ENCODE data around the gene PDGFC. TPM values are rescaled to one million over a fixed set of nuclear protein-coding genes. Genes with fewer than 3 reads are reported as not detected.

The PDGFC gene
- total RNA-seq, 1 donor from 2014 or later, result 56.7 TPM

DNA sequence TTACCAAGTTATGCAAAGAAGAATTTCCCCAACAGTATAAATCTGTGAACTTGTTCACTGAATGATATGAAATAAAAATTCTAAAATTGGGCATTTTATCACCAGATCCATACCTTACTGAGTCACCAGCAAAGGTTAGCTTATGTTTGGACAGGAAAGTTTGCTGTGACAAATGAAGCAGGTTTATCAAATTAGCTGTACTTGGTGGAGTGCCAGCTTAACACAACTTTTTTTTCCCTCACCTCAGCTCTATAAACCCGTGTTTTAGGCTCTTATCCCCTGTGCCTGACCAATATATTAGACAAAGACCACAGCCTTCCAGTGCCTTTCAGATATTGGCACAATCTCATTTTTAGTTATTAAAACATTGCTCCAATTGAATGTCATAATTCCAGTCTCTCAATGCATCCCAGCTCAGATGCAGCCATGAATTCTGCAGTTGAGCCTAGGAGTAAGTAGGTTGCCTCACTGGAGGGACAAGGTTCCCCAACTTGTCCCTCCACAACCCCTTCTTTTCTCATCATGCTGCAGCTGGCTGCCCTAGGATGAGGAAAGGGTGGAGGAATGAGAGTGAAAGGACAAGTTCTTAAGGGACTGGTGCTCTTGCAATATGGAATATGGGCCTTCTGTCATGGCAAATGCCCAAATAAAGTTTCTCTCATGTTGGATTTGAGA lies 27.0 kb upstream of the PDGFC start:
- no peak overlapping the region for H3K4me3 ChIP-seq (ENCODE audit: low read depth, low read length)
- TF ChIP-seq, protein P1, sequence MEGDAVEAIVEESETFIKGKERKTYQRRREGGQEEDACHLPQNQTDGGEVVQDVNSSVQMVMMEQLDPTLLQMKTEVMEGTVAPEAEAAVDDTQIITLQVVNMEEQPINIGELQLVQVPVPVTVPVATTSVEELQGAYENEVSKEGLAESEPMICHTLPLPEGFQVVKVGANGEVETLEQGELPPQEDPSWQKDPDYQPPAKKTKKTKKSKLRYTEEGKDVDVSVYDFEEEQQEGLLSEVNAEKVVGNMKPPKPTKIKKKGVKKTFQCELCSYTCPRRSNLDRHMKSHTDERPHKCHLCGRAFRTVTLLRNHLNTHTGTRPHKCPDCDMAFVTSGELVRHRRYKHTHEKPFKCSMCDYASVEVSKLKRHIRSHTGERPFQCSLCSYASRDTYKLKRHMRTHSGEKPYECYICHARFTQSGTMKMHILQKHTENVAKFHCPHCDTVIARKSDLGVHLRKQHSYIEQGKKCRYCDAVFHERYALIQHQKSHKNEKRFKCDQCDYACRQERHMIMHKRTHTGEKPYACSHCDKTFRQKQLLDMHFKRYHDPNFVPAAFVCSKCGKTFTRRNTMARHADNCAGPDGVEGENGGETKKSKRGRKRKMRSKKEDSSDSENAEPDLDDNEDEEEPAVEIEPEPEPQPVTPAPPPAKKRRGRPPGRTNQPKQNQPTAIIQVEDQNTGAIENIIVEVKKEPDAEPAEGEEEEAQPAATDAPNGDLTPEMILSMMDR (conservative IDR thresholded peaks at IDR 0.05; ENCODE audit: low read depth, low read length), result no peak
- DNase-seq (ENCODE audit: low read depth), result no peak

DNA sequence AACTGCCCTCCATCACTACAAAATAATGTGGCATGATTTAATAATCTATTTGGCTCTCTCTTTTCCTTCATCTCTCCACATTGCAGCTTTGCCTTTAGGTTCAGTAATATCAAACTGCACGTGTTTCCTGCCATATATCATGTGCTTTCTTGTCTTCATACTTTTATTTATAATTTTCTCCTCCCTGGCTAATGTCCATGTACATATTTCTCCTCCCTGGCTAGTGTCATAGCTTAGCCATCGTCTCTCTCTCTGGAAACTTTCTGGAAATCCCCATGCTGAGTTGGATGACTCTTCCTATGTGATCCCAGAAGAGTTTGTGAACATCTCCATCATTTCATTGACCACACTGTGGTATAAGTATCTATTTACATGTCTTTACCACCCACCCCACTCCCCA lies 21.3 kb upstream of the PDGFC start:
- H3K4me3 ChIP-seq (ENCODE audit: low read depth, low read length), result no peak overlapping the region
- no peak for DNase-seq (ENCODE audit: low read depth)
- TF ChIP-seq, protein P1 (conservative IDR thresholded peaks at IDR 0.05; ENCODE audit: low read depth, low read length), result no peak

DNA sequence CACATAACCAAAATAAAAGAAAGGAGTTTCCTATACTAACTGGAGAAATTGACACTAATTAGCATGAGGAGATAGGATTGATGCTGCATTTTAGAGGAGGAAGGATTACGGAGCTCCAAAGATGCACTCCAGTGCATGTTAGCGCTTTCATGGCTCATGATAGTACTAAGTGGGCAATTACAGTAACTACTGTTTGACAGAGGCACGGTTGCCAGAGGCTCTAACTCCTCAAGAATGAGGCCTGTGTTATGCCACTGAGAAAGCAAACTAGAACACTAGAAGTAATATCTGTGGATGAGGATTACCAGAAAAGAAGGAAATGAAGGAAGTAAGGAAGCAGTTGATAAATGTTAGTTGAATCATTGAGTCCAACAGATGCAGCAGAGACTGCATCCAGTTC lies 19.6 kb upstream of the PDGFC start:
- TF ChIP-seq, protein P1 (conservative IDR thresholded peaks at IDR 0.05; ENCODE audit: low read depth, low read length), result no peak
- no peak overlapping the region for H3K4me3 ChIP-seq (ENCODE audit: low read depth, low read length)
- no peak for DNase-seq (ENCODE audit: low read depth)

DNA sequence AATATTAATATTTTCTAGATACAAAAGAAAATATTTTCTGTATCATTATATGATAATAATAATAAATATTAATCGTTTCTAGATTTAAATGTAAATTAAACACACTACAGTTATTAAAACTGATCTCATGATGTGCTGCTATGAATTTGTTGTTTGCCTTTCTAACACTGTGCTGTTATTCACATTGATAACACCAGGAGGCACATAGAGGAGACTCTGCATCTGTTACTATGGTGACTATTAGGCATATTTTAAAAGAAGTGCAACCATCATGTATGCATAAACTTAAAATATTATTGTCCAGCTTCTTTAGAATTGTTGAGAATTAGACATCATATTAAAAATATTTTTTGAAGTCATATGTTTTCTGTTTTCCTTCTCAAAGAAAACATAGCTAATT lies 11.8 kb upstream of the PDGFC start:
- TF ChIP-seq, protein P1 (conservative IDR thresholded peaks at IDR 0.05; ENCODE audit: low read depth, low read length), result peak; percentile 63
- H3K4me3 ChIP-seq (ENCODE audit: low read depth, low read length), result no peak overlapping the region
- DNase-seq (ENCODE audit: low read depth), result no peak

DNA sequence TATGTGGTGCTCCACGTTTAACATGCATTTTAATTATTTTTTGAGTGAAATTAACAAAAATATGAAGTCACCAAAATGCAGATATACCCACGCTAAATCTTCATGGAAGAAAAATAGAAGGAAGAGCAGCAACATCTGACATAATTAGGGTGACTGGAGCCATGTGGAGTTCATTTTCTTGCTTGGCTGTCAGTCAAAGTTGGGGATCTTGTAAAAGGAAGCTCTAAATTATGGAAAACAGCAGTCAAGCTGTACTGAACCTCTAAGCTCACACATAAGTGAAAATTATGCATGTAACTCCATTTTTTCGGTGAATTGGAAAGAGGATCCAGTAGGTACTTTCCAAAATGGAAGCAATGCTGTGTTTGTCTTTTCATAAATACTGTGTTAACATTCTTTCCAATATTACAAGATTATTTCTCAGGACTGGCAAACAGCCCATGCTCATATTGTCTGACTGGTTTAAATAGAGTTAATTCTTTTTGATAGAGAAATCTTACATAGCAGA lies 9.7 kb upstream of the PDGFC start:
- TF ChIP-seq, protein P1 (conservative IDR thresholded peaks at IDR 0.05; ENCODE audit: low read depth, low read length), result no peak
- H3K4me3 ChIP-seq (ENCODE audit: low read depth, low read length), result no peak overlapping the region
- DNase-seq (ENCODE audit: low read depth), result no peak

DNA sequence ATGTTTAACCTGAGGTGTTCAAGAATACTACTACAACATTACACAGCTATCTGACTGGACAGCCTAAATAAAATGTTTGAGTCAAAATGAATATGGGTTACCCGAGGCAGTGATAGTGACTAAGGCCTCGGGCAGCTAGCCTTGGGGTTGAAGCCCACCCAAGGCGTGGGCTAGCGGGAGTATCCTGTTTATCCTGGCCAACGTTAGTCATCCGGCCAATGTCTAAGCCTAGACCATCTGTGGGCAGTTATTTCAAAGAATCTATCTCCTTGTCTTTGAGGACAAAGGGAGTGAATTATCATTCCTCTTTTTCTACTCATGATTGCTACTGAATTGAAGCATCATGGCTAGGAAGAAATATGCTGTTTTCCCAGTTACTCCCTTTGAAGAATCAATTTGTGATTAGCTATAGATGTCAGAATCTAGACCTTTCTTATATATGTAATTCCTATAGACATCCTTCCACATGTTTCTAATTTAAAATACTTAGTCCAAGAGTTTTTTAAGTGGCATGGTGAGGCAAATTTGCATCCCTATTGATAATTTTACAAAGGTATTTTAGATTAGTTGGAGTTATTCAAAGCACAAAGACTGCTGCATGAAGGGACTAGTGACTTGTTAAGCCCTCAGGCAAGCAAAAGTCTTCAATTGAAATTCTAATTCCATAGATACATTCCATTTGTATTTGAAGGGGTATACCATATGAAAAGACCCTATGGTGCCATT lies 6.0 kb upstream of the PDGFC start:
- TF ChIP-seq, protein P1 (conservative IDR thresholded peaks at IDR 0.05; ENCODE audit: low read depth, low read length), result no peak
- no peak for DNase-seq (ENCODE audit: low read depth)
- no peak overlapping the region for H3K4me3 ChIP-seq (ENCODE audit: low read depth, low read length)
